GM20000 (cell line): ENCODE results near the gene NSG1.

ENCODE experiments used
- DNase-seq: peaks from one replicate; pipeline ENCODE4 v3.0.0; 2012; ENCODE audit warnings: low spot score
- CTCF ChIP-seq: IDR thresholded peaks from 2 replicates; pipeline ENCODE4 v1.5.1; 2012; ENCODE audit warnings: mild to moderate bottlenecking, control low read depth; ENCODE audit errors: extremely low read depth, missing control alignments

The NSG1 gene

GRCh38 chr4:4432341-4433125, 45.6 kb downstream of the NSG1 start:
- no peak for TF ChIP-seq CTCF
- no peak for DNase-seq

- DNase-seq = no peak
- TF ChIP-seq CTCF = no peak
These were observed 47.0 kb downstream of the NSG1 start for GRCh38 chr4:4433941-4434340.

GRCh38 chr4:4436244-4436823, 49.4 kb downstream of the NSG1 start:
- DNase-seq = no peak

GRCh38 chr4:4437798-4438470, 51.0 kb downstream of the NSG1 start:
- TF ChIP-seq CTCF = no peak
- no peak for DNase-seq

More at GRCh38 chr4:4436244-4436823, 49.4 kb downstream of the NSG1 start:
- TF ChIP-seq CTCF = no peak

- TF ChIP-seq CTCF = no peak
These were observed 52.0 kb downstream of the NSG1 start for GRCh38 chr4:4438891-4439290.

GRCh38 chr4:4439782-4440181, 52.9 kb downstream of the NSG1 start:
- no peak for TF ChIP-seq CTCF
- DNase-seq = no peak

More at GRCh38 chr4:4438891-4439290, 52.0 kb downstream of the NSG1 start:
- DNase-seq = no peak
